ENCODE measurements around the gene IRX1.

The IRX1 gene

DNA sequence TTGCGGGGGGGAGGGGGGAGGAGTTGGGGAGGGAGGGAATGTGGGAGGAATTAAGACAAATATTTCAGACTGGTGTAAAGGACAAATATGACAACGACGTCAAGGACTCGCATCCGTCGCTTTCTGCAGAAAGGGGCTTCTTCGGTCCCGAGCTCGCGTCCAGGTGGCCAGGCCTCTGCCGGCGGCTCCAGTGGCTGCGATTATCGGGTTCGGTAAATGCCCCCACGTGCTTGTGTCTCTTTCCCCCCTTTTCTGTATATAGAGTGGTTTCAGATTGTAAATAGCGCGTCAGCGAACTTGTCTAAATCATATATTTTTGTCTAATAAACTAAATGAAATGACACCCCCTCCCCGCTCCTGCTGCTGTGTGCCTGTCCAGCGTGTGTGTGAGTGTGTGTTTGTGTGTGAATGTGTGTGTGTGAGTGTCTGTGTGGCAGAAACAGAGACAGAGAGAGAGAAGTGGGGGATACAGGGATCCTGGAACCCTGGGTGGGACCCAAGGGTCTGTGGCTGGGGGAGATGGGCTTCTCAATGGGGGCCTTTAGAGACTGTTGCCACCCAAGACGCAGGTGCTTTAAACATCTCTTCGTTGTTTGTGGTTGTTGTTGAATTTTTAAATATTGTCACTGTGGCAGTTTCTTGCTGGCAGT lies 5.6 kb downstream of the IRX1 start:
- DNase-seq, result no peak

DNA sequence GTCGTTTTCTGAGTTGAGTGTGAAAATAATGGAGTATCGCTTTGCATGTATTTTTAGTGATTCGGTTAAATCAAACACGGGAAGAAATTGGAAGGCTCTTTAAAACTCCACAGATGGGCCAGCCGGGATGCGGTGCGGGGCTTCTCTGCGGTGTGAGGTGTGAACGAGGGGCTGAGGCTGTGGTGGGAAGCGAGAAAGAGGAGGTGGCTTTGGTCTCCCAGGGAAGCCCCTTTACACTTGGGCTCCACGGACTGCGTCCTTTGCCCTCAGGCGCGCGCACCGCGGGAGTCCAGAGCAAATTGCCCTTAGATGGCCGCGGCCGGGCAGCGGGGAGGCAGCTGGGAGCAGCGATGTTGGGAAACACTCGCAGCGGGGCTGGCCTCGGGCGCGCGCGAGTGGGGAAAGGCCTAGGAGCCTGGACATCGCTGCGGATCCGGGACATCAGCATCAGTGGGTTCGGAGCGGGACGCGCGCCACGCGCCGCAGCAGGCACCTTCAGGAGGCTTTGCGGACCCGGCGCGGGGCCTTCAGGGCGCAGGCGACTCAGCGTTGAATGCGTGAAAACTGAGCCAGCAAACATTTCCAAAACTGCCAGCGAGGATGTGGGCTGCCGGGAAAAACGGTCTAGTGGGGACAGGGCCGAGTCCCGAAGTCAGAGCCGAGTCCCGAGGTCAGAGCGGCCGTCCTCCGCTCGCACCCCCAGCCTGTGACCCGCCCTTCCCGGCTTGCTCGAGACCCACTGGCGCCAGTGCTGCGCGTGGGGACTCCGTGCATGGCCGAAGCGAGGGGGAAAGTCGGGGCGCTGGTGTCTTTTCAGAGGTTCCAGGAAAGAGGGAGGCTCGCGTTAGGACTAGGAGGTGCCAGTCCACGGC lies 6.5 kb downstream of the IRX1 start:
- no peak for DNase-seq

DNA sequence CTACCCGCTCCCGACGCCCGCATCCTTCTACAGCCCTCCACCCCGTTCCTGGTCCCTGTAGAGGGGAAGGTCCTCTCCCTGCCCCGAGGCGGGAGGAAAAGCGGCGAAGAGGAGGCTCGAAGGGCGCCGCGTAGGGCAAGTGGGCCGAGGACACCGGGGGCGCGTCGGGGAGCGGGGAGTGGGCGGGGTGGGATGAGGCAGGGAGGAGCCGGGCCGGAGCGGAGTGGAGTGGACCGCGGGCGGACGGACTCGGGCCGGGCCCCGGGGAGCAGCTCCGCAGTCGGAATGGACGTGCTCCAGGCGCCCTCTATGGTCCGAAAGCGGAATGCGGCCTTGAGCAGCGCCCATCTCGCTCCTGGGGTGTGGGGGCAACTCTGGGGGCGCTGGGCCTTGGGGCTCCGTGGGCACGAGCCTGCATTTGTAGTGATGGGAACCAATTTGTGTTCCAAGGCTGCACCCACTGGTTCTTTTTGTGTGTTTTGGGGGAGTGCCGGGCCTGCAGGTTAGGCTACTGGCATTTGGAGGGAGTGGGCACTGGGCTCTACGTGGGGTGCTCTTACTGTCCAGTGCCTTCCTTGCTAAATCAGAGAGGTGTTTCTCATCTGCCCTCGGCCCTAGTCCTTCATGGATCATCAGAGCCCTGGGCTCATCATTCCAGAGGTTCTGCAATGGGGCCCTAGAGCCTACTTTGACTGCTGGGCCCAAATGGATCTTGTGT lies 7.3 kb downstream of the IRX1 start:
- no peak for DNase-seq

DNA sequence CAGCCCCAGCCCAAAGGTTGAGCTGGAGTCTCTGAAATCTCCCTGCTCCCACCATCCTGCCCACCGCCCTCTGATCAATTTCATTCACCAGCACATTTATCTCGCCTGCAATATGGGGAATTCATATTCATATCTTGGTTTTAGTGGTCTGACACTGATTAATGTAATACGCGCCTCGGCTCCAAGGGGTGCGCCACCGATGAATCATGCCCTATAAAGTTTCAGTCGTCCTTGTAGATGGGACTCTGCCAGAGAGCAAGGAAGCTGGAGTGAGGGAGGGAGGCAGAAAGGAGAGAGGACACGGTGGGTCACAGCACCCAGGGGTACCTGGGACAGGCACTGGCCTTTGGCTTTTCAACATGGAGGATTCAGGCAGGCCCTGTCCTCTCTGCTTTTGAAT lies 8.9 kb downstream of the IRX1 start:
- DNase-seq, result no peak

DNA sequence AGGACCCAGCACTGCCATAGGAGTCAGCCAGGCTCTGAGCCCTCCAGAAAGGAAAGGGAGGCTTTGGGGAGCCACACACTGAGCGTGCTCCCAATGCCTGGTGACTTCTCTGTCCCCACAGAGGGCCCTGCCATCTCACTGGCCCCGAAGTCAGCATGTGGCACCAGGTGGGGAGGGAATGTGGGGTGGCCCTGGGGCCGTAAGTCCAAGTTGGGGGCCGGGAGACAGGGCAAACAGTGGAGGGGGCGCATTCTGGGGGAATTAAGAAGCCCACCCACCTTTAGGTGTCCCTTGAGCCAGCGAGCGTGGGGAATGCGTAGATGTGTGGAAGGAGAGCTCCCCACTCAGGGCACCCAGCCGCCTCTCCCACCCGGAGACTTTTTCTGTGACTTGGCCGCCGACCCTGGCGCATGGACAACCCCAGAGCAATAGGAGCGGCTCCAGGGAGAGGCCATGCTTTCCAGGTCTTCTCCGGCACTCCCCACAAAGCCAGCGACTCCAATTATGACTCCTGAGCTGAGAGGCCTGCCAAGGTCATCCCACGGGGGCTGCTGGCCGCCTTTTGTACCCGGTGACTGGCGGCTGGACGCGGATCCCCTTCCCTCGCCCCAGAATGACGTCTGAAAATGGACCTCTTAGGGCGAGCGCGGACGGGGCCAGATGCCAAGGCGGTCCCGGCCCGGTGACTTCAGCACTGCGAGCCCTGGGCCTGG lies 9.8 kb downstream of the IRX1 start:
- no peak for DNase-seq

- DNase-seq, result no peak
Observed at GRCh38 chr5:3606121-3606831, 10.6 kb downstream of the IRX1 start.

- peak; percentile 86 for DNase-seq
Observed at GRCh38 chr5:3607541-3608181, 12.0 kb downstream of the IRX1 start.

DNA sequence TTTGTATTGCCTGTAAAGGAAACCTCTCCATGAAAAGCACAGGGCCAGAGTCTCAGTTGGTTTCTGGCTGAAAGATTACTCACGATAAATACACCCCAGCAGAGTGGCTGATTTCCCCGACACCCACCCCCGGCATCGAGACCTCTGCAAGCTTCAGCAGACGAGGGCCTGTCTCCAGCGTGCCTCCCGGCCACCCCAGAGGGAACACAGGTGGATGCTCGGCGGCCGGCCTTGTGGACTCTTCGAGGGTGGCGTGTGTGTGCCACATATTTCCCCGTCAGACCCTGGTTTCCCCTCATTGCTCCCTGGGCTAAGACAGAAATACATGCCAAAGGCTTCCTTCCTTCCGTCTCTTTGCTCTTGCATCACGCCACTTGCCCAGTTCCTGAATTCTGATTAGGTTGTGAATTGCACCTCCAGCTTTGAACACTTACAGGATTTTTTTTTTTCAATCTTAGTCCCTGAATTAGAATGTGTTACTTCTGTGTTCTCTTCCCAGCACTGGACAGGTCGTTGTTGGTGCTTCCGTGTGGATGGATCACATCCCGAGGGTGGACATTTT lies 13.6 kb downstream of the IRX1 start:
- DNase-seq, result no peak

- DNase-seq, result no peak
Observed at GRCh38 chr5:3612591-3613042, 17.0 kb downstream of the IRX1 start.

GRCh38 chr5:3613726-3614125 lies 18.1 kb downstream of the IRX1 start:
- no peak for DNase-seq

DNA sequence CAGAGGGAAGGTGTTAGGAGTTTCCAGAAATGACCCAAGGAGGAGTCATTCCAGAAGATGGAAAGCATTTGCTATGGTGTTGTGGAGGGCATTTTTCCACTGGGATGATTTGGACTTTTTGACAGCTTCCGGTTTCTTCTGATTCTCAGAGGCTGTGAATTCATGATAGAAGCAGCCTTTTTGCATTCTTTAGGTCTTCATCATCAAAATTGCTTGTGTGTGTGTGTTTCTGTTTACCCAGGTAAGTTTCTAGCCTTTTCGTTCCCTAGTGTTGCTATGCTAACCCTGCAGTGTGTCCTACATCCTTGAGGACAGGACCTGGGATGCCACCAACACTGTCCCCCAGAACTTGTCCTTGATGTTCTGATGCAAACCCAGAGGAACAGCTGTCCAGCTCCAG lies 19.6 kb downstream of the IRX1 start:
- DNase-seq, result no peak

GRCh38 chr5:3615829-3616228 lies 20.2 kb downstream of the IRX1 start:
- no peak for DNase-seq

- DNase-seq, result no peak
Observed at GRCh38 chr5:3619579-3619978, 23.9 kb downstream of the IRX1 start.

- no peak for DNase-seq
Observed at GRCh38 chr5:3622961-3623360, 27.3 kb downstream of the IRX1 start.

- no peak for DNase-seq
Observed at GRCh38 chr5:3625626-3626025, 30.0 kb downstream of the IRX1 start.

DNA sequence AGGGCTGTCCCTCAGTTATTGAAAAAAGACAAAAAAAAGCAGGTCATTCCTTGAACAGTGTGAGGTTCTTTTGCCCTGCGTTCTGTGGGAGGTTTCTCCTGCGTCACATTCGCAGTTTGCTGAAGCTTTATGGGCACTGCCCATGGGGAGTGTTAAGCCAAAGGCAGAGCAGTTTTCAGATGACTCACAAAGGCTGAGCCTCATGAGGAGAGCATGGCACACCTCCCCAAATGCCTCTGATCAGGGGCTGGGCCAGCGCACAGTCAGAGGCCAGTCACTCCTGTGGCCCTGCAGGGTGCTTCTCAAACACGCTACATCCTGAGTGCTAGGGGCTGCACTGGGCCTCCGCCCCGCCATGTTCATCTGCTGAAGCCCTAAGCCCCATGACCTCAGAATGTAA lies 38.4 kb downstream of the IRX1 start:
- DNase-seq, result no peak

DNA sequence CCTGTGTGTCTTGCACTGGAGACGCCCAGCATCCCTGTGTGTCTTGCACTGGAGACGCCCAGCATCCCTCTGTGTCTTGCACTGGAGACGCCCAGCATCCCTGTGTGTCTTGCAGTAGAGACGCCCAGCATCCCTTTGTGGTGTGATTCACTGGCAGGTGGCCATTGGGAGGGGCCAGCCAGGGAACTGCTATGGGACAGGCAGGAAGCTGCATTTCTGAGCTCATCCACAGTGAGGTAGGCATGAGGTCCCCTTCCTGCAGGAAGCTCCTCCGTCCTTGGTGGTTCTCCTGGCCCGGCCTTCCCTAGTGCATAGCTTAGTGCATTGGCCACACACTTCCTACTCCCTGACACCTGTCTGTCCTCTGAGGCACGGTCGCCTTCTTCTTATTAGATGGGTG lies 43.5 kb downstream of the IRX1 start:
- DNase-seq, result no peak

DNA sequence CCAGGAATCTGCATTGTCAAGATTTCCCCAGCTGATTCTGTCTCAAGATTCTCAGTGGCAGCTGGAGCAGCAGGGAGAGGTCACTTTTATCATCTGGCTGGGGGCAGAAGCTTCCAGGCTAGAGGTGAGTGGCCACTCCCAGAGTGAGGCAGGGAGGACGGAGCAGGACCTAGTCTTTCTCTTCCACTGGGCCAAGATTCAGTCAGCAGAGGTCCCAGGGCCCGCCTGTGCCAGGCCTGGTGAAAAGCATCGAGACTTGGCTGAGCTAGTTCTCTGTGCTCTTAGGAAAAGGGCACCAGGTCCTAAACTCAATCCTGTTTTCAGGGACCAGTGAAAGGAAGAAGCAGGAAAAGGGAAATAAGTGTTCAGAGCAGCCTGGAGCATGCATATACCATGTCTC lies 46.6 kb downstream of the IRX1 start:
- no peak for DNase-seq

DNA sequence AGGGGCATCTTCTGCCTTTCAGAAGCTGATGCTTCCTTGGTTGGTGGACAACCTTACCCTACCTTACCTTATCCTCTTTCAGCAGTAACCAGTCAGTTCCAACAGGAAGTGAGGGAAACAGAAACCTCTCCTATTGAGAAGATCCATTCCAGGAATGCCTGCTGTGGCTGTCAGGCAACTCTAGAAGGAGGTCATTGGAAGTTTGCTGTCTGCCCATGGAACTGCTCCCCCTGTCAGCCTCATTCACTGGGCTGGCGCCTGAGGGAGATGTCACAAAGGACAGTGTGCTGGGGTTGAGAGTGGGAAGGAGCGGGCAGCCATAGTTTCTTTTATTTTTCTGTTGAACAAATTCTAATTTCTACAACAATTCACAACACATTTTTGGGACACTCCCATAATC lies 54.7 kb downstream of the IRX1 start:
- no peak for DNase-seq

- DNase-seq, result no peak
Observed at GRCh38 chr5:3650868-3651267, 55.2 kb downstream of the IRX1 start.

Measured in NCI-H524 treated with DMSO at 0.1 percent for 48 hours (cell line).